ENCODE measurements around the gene FBXO44.

GRCh38 chr1:11648039-11648438 lies 6.6 kb upstream of the FBXO44 start:
- TF ChIP-seq CTCF (IDR thresholded peaks at IDR 0.05) (no peak), POLR2A (IDR thresholded peaks at IDR 0.05) (no peak)
